ENCODE data around the gene HTR3B.

HTR3B gene

GRCh38 chr11:113880971-113881370, 23.6 kb upstream of the HTR3B start:
- no peak for TF ChIP-seq CTCF (IDR thresholded peaks at IDR 0.05; ENCODE audit: insufficient read depth, low read length, missing control alignments)
- CTCF ChIA-PET: interaction anchor here (1.0 to 1.8 kb wide), 2 partner anchors 15 to 1589 kb away, joined by 3 to 5 read pairs; no protein-coding TSS in a partner anchor
- POLR2A ChIA-PET: no interaction called here
- no peak overlapping the region for H3K4me3 ChIP-seq (ENCODE audit: low read depth, low read length)
- DNase-seq (ENCODE audit: low read depth, low spot score): no peak

- H3K4me3 ChIP-seq (ENCODE audit: low read depth, low read length): no peak overlapping the region
- TF ChIP-seq CTCF (IDR thresholded peaks at IDR 0.05; ENCODE audit: insufficient read depth, low read length, missing control alignments): no peak
- DNase-seq (ENCODE audit: low read depth, low spot score): no peak
- CTCF ChIA-PET: interaction anchor here (0.9 to 1.8 kb wide), 2 partner anchors 14 to 380 kb away, joined by 3 to 5 read pairs; no protein-coding TSS in a partner anchor
- POLR2A ChIA-PET: no interaction called here
Observed at GRCh38 chr11:113881856-113882255, 22.7 kb upstream of the HTR3B start.

GRCh38 chr11:113884361-113884836, 20.2 kb upstream of the HTR3B start:
- no peak for DNase-seq (ENCODE audit: low read depth, low spot score)
- TF ChIP-seq CTCF (IDR thresholded peaks at IDR 0.05; ENCODE audit: insufficient read depth, low read length, missing control alignments): no peak
- CTCF ChIA-PET: interaction anchor here (1.1 to 2.8 kb wide), 4 partner anchors 10 to 379 kb away, joined by 3 to 19 read pairs (median 5); partner anchors contain the start of gene USP28
- no peak overlapping the region for H3K4me3 ChIP-seq (ENCODE audit: low read depth, low read length)
- POLR2A ChIA-PET: interaction anchor here (1.9 kb wide), 1 partner anchor 9 kb away, joined by 5 read pairs; the partner anchor contains the start of gene USP28

GRCh38 chr11:113885897-113886296, 18.7 kb upstream of the HTR3B start:
- ChIA-PET CTCF (interaction anchor here (0.9 to 2.8 kb wide), 2 partner anchors 10 to 378 kb away, joined by 3 to 19 read pairs; no protein-coding TSS in a partner anchor), POLR2A (interaction anchor here (1.9 kb wide), 1 partner anchor 10 kb away, joined by 5 read pairs; the partner anchor contains the start of gene USP28)
- no peak for DNase-seq (ENCODE audit: low read depth, low spot score)
- TF ChIP-seq CTCF (IDR thresholded peaks at IDR 0.05; ENCODE audit: insufficient read depth, low read length, missing control alignments): no peak
- H3K4me3 ChIP-seq (ENCODE audit: low read depth, low read length): no peak overlapping the region

- CTCF ChIA-PET: no interaction called here
- no peak overlapping the region for H3K4me3 ChIP-seq (ENCODE audit: low read depth, low read length)
- no peak for TF ChIP-seq CTCF (IDR thresholded peaks at IDR 0.05; ENCODE audit: insufficient read depth, low read length, missing control alignments)
- POLR2A ChIA-PET: no interaction called here
- DNase-seq (ENCODE audit: low read depth, low spot score): no peak
Observed at GRCh38 chr11:113888848-113889247, 15.7 kb upstream of the HTR3B start.

GRCh38 chr11:113894421-113894996, 10.1 kb upstream of the HTR3B start:
- DNase-seq (ENCODE audit: low read depth, low spot score): no peak
- no peak overlapping the region for H3K4me3 ChIP-seq (ENCODE audit: low read depth, low read length)
- CTCF ChIA-PET: interaction anchor here (2.7 to 7.1 kb wide), 2 partner anchors 10 to 368 kb away, joined by 19 to 279 read pairs; no protein-coding TSS in a partner anchor
- POLR2A ChIA-PET: no interaction called here
- no peak for TF ChIP-seq CTCF (IDR thresholded peaks at IDR 0.05; ENCODE audit: insufficient read depth, low read length, missing control alignments)

Data from AG04449 (cell line).